GM19452 (cell line): ENCODE measurements around the gene EVPL.
"Not testable (repeated sequence)": the region's sequence is repeated elsewhere in the genome, so short reads cannot be mapped to it uniquely, and the experiment has no call there.

Experiments used
- ATAC-seq: cut with Tn5 transposase; IDR thresholded peaks from one replicate; pipeline ENCODE4 v1.9.1; 2021; ENCODE audit not compliant: unreplicated experiment

Gene EVPL

DNA sequence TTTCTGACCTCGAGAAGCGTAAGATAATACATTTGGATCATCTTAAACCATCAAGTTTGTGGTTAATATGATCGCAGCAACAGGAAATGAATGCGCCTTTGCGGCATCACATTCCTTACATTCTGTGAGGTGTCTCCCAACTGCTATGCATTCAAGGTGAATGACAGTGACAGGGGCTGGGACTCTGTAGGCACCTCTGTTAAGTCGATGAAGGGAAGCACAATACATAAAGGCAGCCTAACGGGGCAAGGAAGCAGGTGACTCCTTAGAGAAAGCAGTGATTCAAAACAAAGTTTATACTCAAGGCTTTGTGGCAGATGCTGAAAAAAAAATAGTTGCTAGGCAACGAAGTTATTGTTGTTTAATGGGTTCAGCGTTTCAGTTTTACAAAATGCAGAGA, 21.6 kb upstream of the EVPL start:
- no peak for ATAC-seq

DNA sequence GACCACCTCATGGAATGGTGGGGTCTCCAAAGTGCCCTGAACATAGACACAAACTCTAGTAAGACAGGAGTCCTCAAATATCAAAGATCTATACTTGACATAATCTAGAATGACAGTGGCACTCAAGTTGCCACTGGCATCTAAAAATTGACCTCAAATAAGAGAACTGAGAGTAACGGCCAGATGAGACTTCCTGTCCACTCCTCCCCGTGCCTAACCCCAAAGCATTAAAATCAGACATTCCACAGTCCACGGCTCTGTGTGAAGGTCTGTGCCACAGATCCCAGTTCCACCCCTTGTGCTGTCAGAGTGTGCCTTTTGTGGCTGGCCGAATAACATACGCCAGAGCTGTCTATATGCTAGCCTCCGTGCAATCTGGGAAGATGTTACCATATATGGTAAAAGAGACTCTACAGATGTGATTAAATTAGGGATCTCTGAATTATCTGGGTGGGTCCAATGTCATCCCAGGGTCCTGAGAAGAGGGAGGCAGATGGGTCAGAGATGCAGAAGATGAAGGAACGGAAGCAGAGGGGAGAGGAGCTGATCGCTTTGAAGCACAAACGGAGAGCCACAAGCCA, 21.0 kb upstream of the EVPL start:
- no peak for ATAC-seq

DNA sequence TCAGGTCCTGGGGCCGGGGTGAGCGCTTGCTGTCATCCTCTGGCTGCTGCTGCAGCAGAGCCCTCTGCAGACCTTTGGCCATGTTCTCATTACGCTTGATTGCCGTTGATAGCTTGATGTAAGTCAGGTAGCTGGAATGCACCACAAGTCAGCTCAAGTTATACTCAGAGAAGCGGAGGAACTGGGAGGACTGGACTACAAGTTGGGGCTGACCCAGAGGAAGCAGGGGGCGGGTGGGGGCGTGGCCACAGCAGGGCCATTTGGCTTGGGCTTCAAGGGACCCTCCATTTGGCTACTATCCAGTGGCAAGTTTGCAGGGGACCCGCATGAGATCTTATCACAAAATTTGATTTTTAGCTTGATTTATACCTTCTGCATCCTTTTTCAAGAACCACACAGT, 19.0 kb upstream of the EVPL start:
- no peak for ATAC-seq

DNA sequence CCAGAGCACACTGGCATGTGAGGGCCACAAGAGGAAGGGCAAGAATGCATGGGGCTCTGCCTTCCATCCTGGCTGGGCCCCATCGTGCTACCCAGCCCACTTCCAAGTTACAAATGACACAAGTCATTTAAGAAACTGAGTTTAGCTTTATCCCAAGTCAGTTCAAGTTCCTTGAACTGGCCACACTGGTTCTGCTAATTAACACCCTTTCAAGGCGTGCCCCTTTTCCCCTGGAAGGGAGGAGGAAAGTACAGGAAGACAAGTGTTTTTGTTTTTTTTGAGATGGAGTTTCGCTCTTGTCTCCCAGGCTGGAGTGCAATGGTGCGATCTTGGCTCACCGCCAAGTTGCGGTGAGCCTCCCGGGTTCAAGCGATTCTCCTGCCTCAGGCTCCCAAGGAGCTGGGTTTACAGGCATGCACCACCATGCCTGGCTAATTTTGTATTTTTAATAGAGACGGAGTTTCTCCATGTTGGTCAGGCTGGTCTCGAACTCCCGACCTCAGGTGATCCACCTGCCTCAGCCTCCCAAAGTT, 17.4 kb upstream of the EVPL start:
- ATAC-seq, result not testable (repeated sequence)

DNA sequence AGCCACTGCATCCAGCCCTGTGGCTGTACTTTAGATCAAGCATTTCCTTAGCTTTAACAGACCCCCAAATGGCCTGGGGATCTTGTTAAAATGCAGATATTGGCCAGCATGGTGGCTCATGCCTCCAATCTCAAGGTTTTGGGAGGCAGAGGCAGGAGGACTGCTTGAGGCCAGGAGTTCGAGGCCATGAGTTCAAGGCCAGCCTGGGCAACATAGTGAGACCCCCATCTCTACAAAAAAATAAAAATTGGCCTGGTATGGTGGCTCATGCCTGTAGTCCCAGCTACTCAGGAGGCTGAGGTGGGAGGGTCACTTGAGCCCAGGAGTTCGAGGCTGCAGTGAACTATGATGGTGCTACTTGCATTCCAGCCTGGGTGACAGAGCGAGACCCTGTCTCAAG, 15.8 kb upstream of the EVPL start:
- not testable (repeated sequence) for ATAC-seq

DNA sequence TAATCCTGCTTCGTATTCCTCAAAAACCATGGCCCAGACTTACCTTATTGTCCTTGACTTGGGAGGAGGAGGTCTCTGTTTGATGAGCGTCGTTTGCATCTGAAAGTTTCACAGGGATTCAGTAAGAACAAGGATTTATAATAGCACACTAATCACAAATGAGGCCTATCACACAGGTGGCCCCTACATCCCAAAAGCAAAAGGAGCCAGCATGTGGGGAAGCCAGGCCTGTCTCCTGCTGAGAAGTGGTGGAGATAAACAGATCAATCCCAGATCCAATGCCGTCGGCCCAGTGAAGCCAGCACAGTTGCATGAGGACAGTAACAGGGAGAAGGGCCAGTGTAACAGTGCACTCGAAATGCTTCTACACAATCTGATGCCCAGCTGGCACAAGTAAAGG, 13.3 kb upstream of the EVPL start:
- ATAC-seq, result no peak

DNA sequence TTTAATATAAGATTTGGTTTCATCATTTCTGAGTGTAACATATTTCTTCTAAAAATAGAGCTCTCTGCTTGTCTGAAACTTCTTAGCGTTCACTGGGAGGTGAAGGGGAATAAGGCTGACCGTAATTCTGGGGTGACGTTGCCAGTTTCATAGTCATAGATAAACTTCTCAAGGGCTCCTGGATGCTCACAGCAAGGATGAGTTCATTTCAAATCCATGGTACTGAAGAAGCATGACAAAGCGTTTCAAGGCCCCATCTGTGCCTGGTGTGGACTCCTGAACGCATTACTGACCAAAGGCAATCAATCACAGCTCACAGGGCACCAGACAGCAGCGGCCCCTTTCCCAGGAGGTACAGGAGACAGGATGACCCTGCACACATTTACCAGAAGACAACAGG, 12.0 kb upstream of the EVPL start:
- ATAC-seq, result no peak

DNA sequence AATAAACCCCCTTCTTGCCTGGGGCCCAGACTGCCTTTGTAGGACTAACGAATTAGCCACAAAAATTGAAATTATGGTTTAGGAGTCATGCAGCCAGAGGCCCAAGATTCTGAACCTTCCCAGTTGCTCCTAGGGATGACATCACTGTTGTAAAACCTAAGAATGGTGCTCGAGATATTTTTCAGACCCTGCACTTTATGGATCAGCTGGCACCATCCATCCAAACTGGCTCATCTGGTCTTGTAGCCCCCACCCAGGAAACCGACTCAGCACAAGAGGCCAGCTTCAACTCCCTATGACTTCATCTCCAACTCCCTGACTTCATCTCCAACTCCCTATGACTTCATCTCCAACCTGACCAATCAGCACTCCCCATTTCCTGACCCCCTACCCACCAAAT, 10.9 kb upstream of the EVPL start:
- no peak for ATAC-seq

DNA sequence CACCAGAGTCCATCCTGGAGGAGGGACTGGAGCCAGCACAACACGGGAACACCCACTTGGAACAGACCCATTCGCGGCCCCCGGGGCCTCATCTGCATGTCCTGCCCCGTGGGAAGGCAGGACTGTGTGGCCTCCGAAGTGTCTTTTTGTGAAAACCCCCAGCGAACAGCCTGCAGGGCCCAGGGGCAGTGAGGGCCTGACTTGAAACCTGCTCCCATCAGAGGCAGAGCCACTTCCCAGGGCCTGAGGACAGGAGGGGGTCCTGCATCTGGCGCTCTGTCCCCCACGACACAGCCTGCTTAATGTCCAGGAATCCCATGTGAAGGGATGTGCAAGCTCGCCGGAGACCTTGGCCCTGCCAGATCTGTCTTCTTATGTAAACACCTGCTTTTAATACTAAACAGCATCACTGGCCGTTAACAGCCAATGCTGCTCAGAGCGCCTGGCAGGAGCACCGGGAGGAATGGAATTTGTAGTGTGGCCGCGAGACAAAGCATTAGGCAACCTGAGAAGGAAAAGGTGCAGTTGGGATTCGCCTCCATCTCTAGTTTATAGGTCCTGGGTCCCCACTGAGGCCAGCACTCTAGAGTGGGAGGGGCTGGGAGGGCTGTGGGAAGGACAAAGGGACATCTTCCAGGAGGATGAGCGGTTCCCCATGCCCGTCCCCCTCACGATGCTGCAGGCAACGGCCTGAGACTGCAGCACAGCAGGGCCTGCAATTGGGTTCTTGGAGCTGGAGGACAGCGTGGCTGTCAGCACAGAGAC, 9.6 kb upstream of the EVPL start:
- ATAC-seq, result no peak

DNA sequence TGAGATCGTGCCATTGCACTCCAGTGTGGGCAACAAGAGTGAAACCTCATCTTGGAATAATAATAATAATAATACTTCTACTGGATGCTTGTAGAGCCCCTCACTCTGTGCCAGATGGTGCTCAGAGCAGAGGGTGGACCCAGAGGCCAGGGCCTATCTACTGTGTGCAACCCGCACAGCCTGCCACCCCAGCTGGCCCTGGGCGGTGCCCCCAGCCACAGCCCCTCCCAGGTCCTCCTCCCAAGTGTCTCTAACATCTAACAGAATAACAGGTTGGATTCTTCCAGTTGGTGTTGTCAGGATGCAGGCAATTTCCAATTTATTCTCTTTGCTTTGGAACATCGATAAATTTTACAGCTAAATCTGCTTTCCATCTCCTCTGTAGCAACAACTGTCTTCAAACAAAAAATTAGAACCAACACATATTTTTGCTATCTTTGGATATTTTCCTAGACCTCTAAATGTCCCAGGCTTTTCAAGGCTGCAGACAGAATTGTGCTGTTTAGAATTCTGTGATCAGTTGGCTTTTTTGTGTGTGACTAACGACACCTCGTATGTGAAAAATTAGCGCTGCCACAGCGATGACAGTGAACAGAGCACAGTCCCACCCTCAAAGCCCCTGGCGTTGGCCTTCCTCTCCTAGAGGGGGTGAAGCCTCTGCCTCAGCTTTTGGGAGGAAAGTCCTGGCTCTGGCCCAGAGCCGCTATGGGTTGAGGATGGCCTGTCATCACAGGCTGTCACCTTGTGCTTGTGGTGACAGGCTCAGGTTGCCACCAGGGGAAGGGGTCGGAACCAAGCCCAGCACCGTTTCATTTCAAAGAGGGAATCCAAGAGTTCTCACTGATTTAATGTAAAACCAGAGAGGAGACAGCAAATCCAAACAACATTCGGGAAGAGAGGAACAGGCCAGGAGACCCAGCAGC, 7.6 kb upstream of the EVPL start:
- ATAC-seq, result no peak

DNA sequence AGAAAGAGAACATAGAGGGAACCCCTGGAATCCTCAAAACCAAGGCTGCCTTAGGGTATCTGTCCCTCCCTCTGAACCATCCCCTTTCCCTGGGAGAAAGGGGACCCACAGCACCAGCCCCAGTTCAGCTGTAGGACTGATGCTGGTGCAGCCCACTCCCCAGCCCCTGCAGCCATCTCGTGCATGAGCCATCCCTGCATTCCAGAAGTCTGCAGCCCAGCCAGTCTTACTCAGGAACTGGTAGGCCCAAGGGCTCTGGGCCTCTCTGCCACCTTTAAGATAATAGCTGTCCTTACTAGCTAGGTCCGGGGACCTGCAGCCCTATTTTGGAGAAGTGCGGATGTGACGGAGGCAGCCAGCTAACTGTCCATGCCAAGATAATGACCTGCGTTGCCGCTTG, 6.0 kb upstream of the EVPL start:
- ATAC-seq, result no peak

DNA sequence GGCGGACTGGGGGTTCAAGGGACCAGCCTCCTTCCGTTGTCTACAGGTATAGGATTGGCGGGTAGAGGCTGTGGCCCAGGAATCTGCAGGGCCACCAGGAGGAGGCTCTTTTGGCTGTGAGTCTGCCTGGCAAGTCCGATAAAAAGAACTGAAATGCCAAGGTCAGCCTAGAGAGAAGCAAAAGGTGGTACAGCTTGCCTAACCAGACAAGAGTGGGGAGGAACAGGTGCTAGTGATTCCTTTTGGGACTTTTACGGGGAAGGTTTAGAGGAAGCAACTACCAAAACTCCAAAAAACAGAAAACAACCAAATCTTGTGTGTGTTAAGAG, 5.6 kb upstream of the EVPL start:
- no peak for ATAC-seq

DNA sequence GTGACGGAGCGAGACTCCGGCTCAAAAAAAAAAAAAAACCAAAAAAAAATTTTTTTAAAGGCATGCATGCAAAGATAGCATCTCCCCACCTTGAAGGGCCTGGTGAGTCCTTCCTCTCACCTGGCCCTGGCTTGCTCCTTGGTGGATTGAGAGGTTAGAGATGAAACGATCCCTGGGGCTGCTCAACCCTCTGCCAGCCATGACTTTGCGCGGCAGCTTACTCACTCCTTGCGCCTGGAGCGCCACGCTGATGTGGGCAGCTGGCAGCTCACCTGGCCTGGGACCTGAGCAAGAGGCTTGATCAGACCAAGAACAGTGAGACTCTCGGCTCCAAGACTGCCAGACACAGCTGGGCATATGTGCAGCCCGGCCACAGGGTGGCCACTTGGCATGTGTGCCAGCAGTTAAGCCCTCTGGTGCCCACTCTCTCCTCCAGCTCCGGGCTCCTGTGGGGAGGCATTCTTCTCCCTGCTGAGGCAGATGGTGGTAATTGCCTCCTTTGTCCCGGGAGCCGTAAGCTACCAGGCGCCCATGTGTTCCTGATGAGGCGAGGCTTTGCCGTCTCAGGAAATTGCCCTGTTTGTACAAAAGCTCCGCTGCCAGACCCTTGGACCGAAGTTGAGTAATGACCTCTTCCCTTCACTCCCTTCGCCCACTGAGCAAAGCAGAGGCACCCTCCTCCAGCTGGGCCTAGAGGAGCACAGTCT, 5.1 kb upstream of the EVPL start:
- no peak for ATAC-seq

DNA sequence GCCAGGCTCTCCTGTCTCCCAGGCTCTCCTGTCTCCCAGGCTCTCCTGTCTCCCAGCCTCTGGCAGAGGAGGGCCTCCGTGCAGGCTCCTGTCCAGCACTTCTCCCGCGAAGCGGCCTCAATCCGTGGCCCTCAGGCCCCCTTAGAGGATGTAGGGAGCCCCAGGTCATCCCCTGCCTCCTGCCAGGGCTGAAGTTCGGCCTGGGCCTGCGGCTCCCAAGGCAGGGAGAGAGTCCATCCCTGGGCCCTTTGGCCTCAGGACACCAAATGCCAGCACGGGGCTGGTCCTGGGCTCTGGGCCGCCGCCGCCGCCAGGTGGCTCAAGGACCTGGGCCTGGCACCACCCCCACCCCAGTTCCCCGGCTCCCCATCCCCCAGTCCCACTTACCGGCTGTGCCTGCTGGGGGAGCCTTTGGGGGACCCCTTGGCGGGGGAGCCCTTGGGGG, 370 bp downstream of the EVPL start:
- ATAC-seq, result no peak

DNA sequence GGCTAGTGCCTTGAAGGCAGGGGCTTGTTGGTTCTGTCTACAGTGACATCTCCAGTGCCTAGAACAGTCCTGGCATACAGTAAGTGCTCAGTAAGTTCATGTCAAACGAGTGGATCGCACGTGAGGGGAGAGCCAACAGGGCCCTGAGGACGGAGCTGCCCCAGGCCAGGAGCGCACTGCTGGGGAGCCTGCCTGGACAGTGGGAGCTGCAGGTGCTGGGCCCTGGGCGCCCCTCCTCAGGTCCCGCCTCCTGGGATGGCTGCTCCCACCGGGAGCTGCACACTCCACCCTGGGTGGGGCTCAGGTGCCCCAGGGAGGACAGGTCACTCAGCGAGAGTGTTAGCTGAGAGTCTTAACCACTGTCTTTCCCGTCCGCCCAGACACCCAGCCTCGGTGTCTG, 1.8 kb downstream of the EVPL start:
- no peak for ATAC-seq

DNA sequence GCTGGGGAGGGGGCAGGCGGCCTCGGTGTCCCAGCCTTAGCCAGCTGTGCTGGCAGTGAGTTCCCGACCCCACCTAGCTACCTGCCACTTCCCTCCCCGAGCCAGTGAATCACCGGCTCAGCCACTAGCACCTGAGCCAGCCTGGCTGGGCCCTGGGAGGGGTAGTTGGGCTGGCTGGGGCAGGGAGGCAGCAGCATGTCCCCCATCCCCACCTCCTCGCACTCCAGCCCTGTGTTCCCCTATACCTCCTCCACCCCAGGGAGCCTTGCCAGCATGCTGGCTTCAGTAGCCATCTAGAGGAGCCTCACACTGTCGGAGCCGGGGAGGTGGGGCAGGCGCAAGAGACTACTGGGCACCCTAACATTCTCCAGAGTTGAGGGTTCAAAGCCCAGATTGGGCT, 2.8 kb downstream of the EVPL start:
- no peak for ATAC-seq

DNA sequence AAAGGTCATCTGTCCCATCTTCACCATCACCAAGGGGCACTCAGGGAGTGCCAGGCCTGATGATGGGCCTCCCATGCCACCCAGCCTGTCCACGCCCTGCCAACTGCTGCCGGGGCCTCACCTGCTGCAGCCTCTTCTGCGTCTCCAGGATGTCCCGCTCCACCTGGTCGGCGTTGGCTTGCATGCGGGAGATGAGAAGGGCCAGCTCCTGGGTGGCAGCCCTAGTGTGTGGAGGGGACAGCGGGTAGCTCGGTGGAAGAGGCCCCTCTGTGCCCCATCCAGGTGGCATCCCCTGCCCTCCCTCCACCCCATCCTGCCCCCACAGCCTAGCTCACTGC, 3.2 kb downstream of the EVPL start:
- ATAC-seq, result no peak

DNA sequence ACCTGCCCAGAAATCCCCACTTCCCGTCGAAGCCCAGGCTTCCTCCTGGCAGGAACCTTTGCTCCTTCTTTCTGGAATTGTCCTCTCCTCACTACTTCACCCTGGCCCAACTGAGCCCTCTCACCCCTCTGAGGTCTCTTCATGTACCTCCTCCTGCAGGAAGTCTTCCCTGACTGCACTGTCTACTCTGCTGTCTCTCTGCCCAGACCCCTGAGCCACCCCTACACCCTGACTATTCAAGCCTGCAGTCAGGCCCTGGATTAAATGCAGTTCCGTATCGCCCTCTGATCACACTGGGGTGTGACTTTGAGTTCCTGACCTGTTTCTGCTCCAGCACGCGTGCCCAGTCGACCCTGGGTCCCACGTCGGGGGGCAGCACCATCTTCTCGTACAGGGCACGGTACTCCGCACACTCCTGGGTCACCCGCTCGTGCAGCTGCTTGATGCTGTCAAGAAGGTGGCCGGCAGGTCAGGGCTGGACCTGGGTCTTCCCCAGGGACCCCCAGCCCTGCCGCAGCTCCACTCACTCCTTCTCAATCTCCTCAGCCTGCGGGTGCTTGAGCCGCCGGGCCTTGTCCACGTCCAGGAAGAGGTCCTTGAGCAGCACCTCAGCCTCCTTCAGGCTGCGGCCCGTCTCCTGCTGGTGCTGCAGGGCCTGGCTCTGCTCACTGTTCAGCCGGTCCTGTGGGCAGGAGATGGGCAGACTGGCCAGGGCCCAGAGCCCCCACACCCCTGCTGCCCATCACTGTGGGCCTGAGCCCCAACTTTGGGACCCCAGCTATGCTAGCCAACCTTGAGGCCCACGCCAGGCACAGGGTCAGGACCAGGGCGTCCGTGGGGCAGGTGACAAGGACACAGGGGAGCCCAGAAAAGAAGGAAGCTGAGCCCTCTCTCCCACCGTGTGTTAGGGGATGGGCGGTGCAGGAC, 3.9 kb downstream of the EVPL start:
- no peak for ATAC-seq

DNA sequence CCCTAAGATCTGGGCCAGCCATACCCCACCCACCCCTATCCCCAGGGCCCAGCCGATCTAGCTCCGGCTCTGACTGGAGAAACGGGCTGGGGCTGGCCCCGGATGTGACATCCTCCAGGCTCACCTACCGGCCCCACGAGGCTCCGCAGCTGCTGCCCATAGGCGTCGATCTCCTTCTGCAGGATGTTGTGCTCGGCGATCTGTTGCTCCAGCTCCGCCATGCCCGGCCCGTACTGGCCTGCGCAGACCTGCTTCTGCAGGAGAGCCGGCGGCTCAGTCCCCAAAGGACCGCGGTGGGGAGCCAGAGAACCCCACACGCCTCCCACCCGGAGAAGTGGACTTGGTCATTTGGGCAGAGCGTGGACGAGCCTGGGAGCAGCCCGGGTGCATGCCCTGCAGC, 4.8 kb downstream of the EVPL start:
- no peak for ATAC-seq

DNA sequence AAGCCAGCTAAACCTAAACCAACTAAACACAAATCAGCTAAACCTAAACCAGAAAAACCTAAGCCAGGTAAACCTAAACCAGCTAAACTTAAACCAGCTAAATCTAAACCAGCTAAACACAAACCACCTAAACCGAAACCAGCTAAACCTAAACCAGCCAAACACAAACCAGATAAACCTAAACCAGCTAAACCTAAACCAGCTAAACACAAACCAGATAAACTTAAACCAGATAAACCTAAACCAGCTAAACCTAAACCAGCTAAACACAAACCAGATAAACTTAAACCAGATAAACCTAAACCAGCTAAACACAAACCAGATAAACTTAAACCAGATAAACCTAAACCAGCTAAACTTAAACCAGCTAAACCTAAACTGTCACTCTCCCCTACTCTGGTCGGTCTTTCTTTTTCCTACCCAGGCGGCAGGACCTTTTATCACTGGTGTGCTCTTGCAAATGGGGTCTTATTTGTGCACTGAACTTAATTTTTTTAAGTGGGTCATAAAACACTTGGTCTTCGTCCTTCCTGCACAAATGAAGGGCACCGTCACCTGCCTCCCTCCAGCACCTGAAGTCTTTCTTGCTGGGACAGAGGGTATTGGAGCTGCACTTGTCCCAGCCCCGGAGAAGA, 7.2 kb downstream of the EVPL start:
- ATAC-seq, result no peak
